Measurements from ENCODE around the gene SFPQ. TPM values are rescaled to one million over a fixed set of nuclear protein-coding genes. Genes with fewer than 3 reads are reported as not detected.
"Not testable (repeated sequence)": the region's sequence is repeated elsewhere in the genome, so short reads cannot be mapped to it uniquely, and the experiment has no call there.

The SFPQ gene
- total and polyA plus RNA-seq, 7 experiments from 2014 or later, result 91.0 to 610 (median 347) TPM

DNA sequence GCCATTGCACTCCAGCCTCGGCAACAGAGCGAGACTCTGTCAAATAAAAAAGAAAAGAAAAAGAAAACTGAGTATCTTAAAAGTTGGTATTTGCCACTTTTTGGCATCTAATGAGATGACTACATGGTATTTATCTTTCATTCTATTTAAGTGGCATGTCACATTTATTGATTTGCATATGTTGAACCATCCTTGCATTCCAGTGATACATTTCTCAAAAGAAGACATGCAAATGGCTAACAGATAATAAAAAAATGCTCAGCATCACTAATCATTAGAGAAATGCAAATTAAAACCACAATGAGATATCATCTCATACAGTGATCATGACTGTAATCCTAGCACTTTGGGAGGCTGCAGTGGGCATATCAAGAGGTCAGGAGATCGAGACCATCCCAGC is 28.1 kb downstream of the SFPQ start:
- peaks cover 0 to 2% (median 0%) of the 10 kb centered on the region in 5 donors for H3K36me3 Mint-ChIP-seq
- POLR2A ChIA-PET, result no interaction called here
- Histone ChIP-seq H3K9me3 (ENCODE audit: control insufficient read depth in 2 of 3, low read length in 3 of 3) (peaks cover 0 to 6% (median 0%) of the 10 kb centered on the region in 3 experiments), H3K4me1 (ENCODE audit: control insufficient read depth in 2 of 2, insufficient read depth in 2 of 2, low read length in 2 of 2) (no peaks in the 10 kb centered on the region), H3K4me3 (ENCODE audit: low read length) (no peak overlapping the region), H3K27me3 (ENCODE audit: control insufficient read depth in 2 of 2, insufficient read depth in 2 of 2, low read length in 2 of 2) (no peaks in the 10 kb centered on the region), H3K27ac (ENCODE audit: low read depth, low read length) (no peak overlapping the region), H3K36me3 (ENCODE audit: control insufficient read depth in 2 of 3, insufficient read depth in 3 of 3, low read length in 3 of 3) (no peaks in the 10 kb centered on the region)
- H3K4me3 Mint-ChIP-seq, result no peak overlapping the region
- CTCF ChIA-PET, result no interaction called here
- ATAC-seq, result no peak
- DNase-seq, result no peak
- peaks cover 0 to 23% (median 11%) of the 10 kb centered on the region in 11 donors for H3K9me3 Mint-ChIP-seq
- H3K27ac Mint-ChIP-seq, result no peak overlapping the region
- intact Hi-C loops (cut with micrococcal nuclease), result no loop called here
- no peaks in the 10 kb centered on the region for H3K27me3 Mint-ChIP-seq
- H3K4me1 Mint-ChIP-seq, result peaks cover 0 to 8% (median 0%) of the 10 kb centered on the region in 7 donors

DNA sequence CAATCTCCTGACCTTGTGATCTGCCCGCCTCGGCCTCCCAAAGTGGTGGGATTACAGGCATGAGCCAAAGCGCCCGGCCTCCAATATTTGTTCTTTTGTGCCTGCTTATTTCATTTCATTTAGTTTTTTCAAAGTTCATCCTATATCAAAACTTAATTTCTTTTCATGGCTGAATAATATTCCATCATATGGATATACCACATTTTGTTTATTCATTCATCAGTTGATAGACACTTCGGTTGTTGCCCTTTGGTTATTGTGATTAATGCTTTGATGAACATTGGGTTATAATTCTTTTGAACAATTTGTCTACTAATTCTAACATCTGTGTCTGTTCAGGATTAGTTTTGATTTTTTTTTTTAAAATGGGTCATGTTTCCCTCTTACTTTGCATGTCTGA is 41.7 kb downstream of the SFPQ start:
- no peak for ATAC-seq
- DNase-seq, result no peak
- Histone ChIP-seq H3K4me3 (ENCODE audit: low read length) (no peak overlapping the region), H3K27me3 (ENCODE audit: control insufficient read depth in 2 of 2, insufficient read depth in 2 of 2, low read length in 2 of 2) (no peaks in the 10 kb centered on the region), H3K27ac (ENCODE audit: low read depth, low read length) (no peak overlapping the region), H3K4me1 (ENCODE audit: control insufficient read depth in 2 of 2, insufficient read depth in 2 of 2, low read length in 2 of 2) (no peaks in the 10 kb centered on the region), H3K36me3 (ENCODE audit: control insufficient read depth in 2 of 3, insufficient read depth in 3 of 3, low read length in 3 of 3) (no peaks in the 10 kb centered on the region), H3K9me3 (ENCODE audit: control insufficient read depth in 2 of 3, low read length in 3 of 3) (no peaks in the 10 kb centered on the region)
- Mint-ChIP-seq H3K4me1 (peaks cover 0 to 7% (median 5%) of the 10 kb centered on the region in 7 donors), H3K9me3 (peaks cover 0 to 8% (median 0%) of the 10 kb centered on the region in 11 donors), H3K4me3 (no peak overlapping the region), H3K27ac (no peak overlapping the region), H3K27me3 (peaks cover 0 to 4% (median 0%) of the 10 kb centered on the region in 5 donors), H3K36me3 (peaks cover 0 to 5% (median 0%) of the 10 kb centered on the region in 5 donors)
- intact Hi-C loops (cut with micrococcal nuclease), result no loop called here
- ChIA-PET POLR2A (no interaction called here), CTCF (no interaction called here)

DNA sequence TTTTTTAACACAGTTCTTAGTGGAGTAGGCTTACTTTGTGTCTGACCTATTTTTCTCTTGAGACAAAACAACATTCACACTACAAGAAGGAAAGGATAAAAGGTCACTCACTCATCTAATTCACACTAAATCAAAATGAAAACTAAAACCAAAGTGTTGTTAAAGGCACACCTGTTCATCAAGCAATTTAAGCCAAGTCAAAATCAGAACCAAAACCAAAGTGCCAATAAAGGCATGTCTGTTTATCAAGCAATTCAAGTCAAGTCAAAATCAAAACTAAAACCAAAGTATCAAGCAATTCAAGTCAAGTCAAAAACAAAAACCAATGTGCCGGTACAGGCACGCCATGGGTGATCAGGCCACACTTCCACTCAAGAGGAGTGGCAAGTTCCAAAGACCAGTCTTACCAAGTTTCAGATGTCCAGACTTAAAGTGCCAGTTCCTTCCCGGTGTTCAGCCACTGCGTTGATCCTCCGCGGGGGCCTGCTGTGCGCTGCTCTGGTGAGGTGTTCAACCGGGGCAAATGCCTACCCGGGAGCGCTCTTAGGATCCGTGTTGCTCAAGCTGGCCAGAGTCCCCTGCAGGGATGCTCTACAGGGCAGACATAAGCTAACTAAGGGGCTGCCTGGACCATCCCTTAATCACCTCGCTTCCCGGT is 46.9 kb downstream of the SFPQ start:
- H3K4me1 Mint-ChIP-seq; ATAC-seq; intact Hi-C loops (cut with micrococcal nuclease): not testable (repeated sequence)

DNA sequence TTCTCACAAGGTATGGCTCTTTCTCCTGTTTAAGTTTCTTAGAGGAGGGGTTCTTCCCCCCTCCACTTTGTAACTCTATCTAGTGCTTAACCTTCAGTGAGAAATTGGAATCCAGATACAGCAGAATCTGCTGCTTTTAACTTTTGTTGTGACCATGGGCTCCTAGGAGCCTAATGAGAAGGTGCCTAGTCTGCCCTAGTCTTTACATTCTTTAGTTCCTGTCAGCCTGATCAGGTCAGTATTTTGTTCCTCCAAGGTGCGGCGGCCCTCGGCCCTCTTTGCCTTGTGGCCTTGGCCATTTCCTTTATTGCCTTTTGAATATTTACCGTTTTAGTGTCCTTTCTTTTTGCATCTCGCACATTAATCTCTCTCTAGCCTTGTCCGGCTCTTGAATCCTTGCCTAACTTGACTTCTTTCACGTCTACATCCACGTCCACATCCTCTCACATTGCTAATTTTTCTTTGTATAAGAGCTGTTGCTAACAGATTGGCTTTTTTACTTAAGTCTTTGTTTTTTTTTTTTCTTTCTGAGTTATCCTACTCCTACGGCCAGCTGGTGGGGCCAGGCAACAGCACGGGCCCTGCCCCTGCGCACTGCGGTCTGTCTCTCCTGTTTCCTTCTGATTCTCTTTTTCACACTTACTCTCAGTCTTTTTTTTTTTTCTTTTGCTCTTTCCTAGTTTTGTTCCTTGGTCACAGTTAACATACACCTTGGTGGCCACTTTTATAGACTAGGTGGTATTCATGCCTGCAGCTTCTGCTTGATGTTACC is 49.0 kb downstream of the SFPQ start:
- Mint-ChIP-seq H3K9me3 (no peaks in the 10 kb centered on the region), H3K27me3 (peaks cover 0 to 11% (median 0%) of the 10 kb centered on the region in 5 donors), H3K4me3 (no peak overlapping the region), H3K4me1 (peaks cover 0 to 8% (median 4%) of the 10 kb centered on the region in 7 donors), H3K36me3 (no peaks in the 10 kb centered on the region), H3K27ac (peak overlapping the region in 1 of 9 donors; percentile 66)
- no peak for DNase-seq
- CTCF ChIA-PET, result no interaction called here
- no peak overlapping the region for H3K4me3 ChIP-seq (ENCODE audit: low read length)
- no peak overlapping the region for H3K27ac ChIP-seq (ENCODE audit: low read depth, low read length)
- H3K36me3 ChIP-seq (ENCODE audit: control insufficient read depth in 2 of 3, insufficient read depth in 3 of 3, low read length in 3 of 3), result no peaks in the 10 kb centered on the region
- POLR2A ChIA-PET, result no interaction called here
- H3K27me3 ChIP-seq (ENCODE audit: control insufficient read depth in 2 of 2, insufficient read depth in 2 of 2, low read length in 2 of 2), result no peaks in the 10 kb centered on the region
- intact Hi-C loops (cut with micrococcal nuclease), result no loop called here
- no peaks in the 10 kb centered on the region for H3K4me1 ChIP-seq (ENCODE audit: control insufficient read depth in 2 of 2, insufficient read depth in 2 of 2, low read length in 2 of 2)
- no peaks in the 10 kb centered on the region for H3K9me3 ChIP-seq (ENCODE audit: control insufficient read depth in 2 of 3, low read length in 3 of 3)
- ATAC-seq, result no peak

More for the DNA sequence above, 46.9 kb downstream of the SFPQ start:
- POLR2A ChIA-PET; H3K27ac Mint-ChIP-seq; H3K27me3 ChIP-seq (ENCODE audit: control insufficient read depth in 2 of 2, insufficient read depth in 2 of 2, low read length in 2 of 2); H3K9me3 Mint-ChIP-seq; DNase-seq; H3K27ac ChIP-seq (ENCODE audit: low read depth, low read length); H3K36me3 Mint-ChIP-seq; H3K36me3 ChIP-seq (ENCODE audit: control insufficient read depth in 2 of 3, insufficient read depth in 3 of 3, low read length in 3 of 3); CTCF ChIA-PET; H3K4me3 ChIP-seq (ENCODE audit: low read length); H3K4me1 ChIP-seq (ENCODE audit: control insufficient read depth in 2 of 2, insufficient read depth in 2 of 2, low read length in 2 of 2); H3K9me3 ChIP-seq (ENCODE audit: control insufficient read depth in 2 of 3, low read length in 3 of 3): not testable (repeated sequence)
- Mint-ChIP-seq H3K27me3 (peaks cover 0 to 11% (median 0%) of the 10 kb centered on the region in 5 donors), H3K4me3 (peak overlapping the region in 1 of 10 donors; percentile 34)

DNA sequence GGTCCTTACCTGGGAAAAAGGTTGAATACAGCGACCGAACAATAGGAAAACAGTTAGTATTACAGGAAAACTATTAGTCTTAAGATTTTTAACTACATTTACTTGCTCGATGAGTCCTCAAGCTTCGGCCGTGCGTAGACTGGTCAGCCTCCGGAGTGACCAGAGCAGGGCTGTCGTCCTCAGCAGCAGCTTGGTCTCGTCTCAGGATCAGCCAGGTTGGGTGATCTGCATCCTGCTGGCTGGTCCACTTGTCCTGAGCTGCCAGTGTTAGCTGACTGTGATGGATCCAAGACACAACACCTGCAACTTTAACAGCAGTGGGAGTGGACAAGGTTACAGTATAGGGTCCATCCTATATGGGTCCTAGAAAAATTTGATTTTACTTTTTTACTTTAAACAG is 50.2 kb downstream of the SFPQ start:
- H3K27ac Mint-ChIP-seq; H3K27me3 ChIP-seq (ENCODE audit: control insufficient read depth in 2 of 2, insufficient read depth in 2 of 2, low read length in 2 of 2); H3K4me1 ChIP-seq (ENCODE audit: control insufficient read depth in 2 of 2, insufficient read depth in 2 of 2, low read length in 2 of 2); H3K9me3 Mint-ChIP-seq; H3K9me3 ChIP-seq (ENCODE audit: control insufficient read depth in 2 of 3, low read length in 3 of 3); H3K27ac ChIP-seq (ENCODE audit: low read depth, low read length); POLR2A ChIA-PET; H3K36me3 ChIP-seq (ENCODE audit: control insufficient read depth in 2 of 3, insufficient read depth in 3 of 3, low read length in 3 of 3); DNase-seq; H3K4me3 ChIP-seq (ENCODE audit: low read length); intact Hi-C loops (cut with micrococcal nuclease); H3K36me3 Mint-ChIP-seq; H3K4me1 Mint-ChIP-seq; H3K4me3 Mint-ChIP-seq; ATAC-seq: not testable (repeated sequence)
- CTCF ChIA-PET, result interaction anchor here (0.6 kb wide), 1 partner anchor 60 kb away, joined by 3 read pairs; no protein-coding TSS in a partner anchor
- peaks cover 0 to 11% (median 0%) of the 10 kb centered on the region in 5 donors for H3K27me3 Mint-ChIP-seq

- H3K27ac ChIP-seq (ENCODE audit: low read depth, low read length); ATAC-seq; H3K4me3 ChIP-seq (ENCODE audit: low read length); H3K36me3 ChIP-seq (ENCODE audit: control insufficient read depth in 2 of 3, insufficient read depth in 3 of 3, low read length in 3 of 3); H3K4me1 Mint-ChIP-seq; H3K4me1 ChIP-seq (ENCODE audit: control insufficient read depth in 2 of 2, insufficient read depth in 2 of 2, low read length in 2 of 2); H3K4me3 Mint-ChIP-seq; H3K36me3 Mint-ChIP-seq; POLR2A ChIA-PET; H3K27ac Mint-ChIP-seq; intact Hi-C loops (cut with micrococcal nuclease); DNase-seq; H3K9me3 Mint-ChIP-seq; H3K9me3 ChIP-seq (ENCODE audit: control insufficient read depth in 2 of 3, low read length in 3 of 3); H3K27me3 ChIP-seq (ENCODE audit: control insufficient read depth in 2 of 2, insufficient read depth in 2 of 2, low read length in 2 of 2): not testable (repeated sequence)
- H3K27me3 Mint-ChIP-seq, result peaks cover 0 to 11% (median 0%) of the 10 kb centered on the region in 5 donors
- CTCF ChIA-PET, result interaction anchor here (0.6 kb wide), 1 partner anchor 60 kb away, joined by 3 read pairs; no protein-coding TSS in a partner anchor
Observed at GRCh38 chr1:35142294-35142693, 50.7 kb downstream of the SFPQ start.

- H3K9me3 Mint-ChIP-seq; H3K9me3 ChIP-seq (ENCODE audit: control insufficient read depth in 2 of 3, low read length in 3 of 3); H3K4me3 Mint-ChIP-seq; H3K4me1 Mint-ChIP-seq; intact Hi-C loops (cut with micrococcal nuclease); H3K27ac Mint-ChIP-seq; ATAC-seq; CTCF ChIA-PET; DNase-seq; H3K4me1 ChIP-seq (ENCODE audit: control insufficient read depth in 2 of 2, insufficient read depth in 2 of 2, low read length in 2 of 2); H3K27ac ChIP-seq (ENCODE audit: low read depth, low read length); H3K27me3 Mint-ChIP-seq; POLR2A ChIA-PET; H3K36me3 ChIP-seq (ENCODE audit: control insufficient read depth in 2 of 3, insufficient read depth in 3 of 3, low read length in 3 of 3); H3K27me3 ChIP-seq (ENCODE audit: control insufficient read depth in 2 of 2, insufficient read depth in 2 of 2, low read length in 2 of 2); H3K4me3 ChIP-seq (ENCODE audit: low read length); H3K36me3 Mint-ChIP-seq: not testable (repeated sequence)
Observed at GRCh38 chr1:35137590-35137989, 55.4 kb downstream of the SFPQ start.

Measured in naive thymus-derived CD4-positive, alpha-beta T cell (primary cell).